A673 (cell line): ENCODE data around the gene PRG3. TPM values are rescaled to one million over a fixed set of nuclear protein-coding genes. Genes with fewer than 3 reads are reported as not detected.

ENCODE experiments used
- BruUV-seq: library from RNA; stranded (reverse); fragments of 400-500 nt; replicated peaks from 2 replicates; lab custom pipeline; 2021; lab: Mats Ljungman, UMichigan
- CTCF ChIA-PET: fragments of 300-600 bp; sonication (Branson Sonifier 250); formaldehyde crosslinking; loops from one replicate; lab custom pipeline; 2022; ENCODE audit warnings: antibody characterized with exemption; lab: Charles Lee
- POLR2A ChIA-PET: fragments of 300-600 bp; sonication (Branson Sonifier 250); formaldehyde crosslinking; loops from one replicate; lab custom pipeline; 2022; ENCODE audit warnings: antibody characterized with exemption; ENCODE audit not compliant: low non-redundant PET; lab: Charles Lee
- DNase-seq: peaks from one replicate; pipeline ENCODE4 v3.0.0-alpha.2; 2015; ENCODE audit warnings: low spot score
- H3K27ac ChIP-seq: fragments of 200-600 bp; sonication (generic); 2 replicates; pipeline ENCODE4 v1.5.1; 2016; ENCODE audit warnings: mixed run types, low read depth, mild to moderate bottlenecking, mixed read lengths, antibody characterized with exemption, low read length; ENCODE audit not compliant: poor library complexity, severe bottlenecking
- H3K27me3 ChIP-seq: fragments of 200-600 bp; sonication (generic); replicated peaks from 2 replicates; pipeline ENCODE4 v1.6.1; 2017; ENCODE audit warnings: mixed run types, low read depth, mild to moderate bottlenecking, mixed read lengths, antibody characterized with exemption, low read length; ENCODE audit not compliant: insufficient read depth, poor library complexity
- H3K36me3 ChIP-seq: fragments of 200-600 bp; sonication (generic); 2 replicates; pipeline ENCODE4 v1.6.1; 2016; ENCODE audit warnings: mixed run types, mild to moderate bottlenecking, mixed read lengths, antibody characterized with exemption, low read length; ENCODE audit not compliant: insufficient read depth, poor library complexity, severe bottlenecking
- H3K4me1 ChIP-seq: fragments of 200-600 bp; sonication (generic); 2 replicates; pipeline ENCODE4 v1.6.1; 2017; ENCODE audit warnings: mixed run types, mild to moderate bottlenecking, mixed read lengths, antibody characterized with exemption, low read length; ENCODE audit not compliant: insufficient read depth, poor library complexity, severe bottlenecking
- H3K4me3 ChIP-seq: fragments of 200-600 bp; sonication (generic); 2 replicates; pipeline ENCODE4 v1.5.1; 2016; ENCODE audit warnings: low read depth, mixed run types, mild to moderate bottlenecking, mixed read lengths, low read length; ENCODE audit not compliant: poor library complexity, severe bottlenecking
- H3K9me3 ChIP-seq: fragments of 200-600 bp; sonication (generic); 2 replicates; pipeline ENCODE4 v1.6.1; 2016; ENCODE audit warnings: mixed run types, low read depth, mild to moderate bottlenecking, mixed read lengths, antibody characterized with exemption, low read length; ENCODE audit not compliant: poor library complexity, severe bottlenecking
- CTCF ChIP-seq: fragments of 300-800, 200-600 bp; sonication (generic); conservative IDR thresholded peaks from 2 replicates; pipeline ENCODE4 v1.5.1; 2017; ENCODE audit warnings: low read depth, mild to moderate bottlenecking, antibody characterized with exemption, low read length, moderate library complexity, mixed read lengths
- EZH2 ChIP-seq: fragments of 200-600 bp; sonication (generic); IDR thresholded peaks from 2 replicates; pipeline ENCODE4 v1.6.1; 2017; ENCODE audit warnings: borderline replicate concordance, low read depth, mild to moderate bottlenecking, mixed read lengths, antibody characterized with exemption, low read length; ENCODE audit not compliant: poor library complexity, severe bottlenecking
- intact Hi-C: fragments of 100-400 bp; cut with micrococcal nuclease; formaldehyde crosslinking; loops from one replicate; pipeline ENCODE4 v1.10.0; 2022; ENCODE audit not compliant: unreplicated experiment
- total RNA-seq: library from RNA; stranded (reverse); gene quantifications from 2 replicates; pipeline ENCODE4 v1.2.3, GENCODE V29; 2021

Gene PRG3
- total RNA-seq, 1 experiment from 2014 or later: not detected

- H3K27ac ChIP-seq: no peak overlapping the region
- TF ChIP-seq CTCF: no peak
- no peak for TF ChIP-seq EZH2
- ChIA-PET POLR2A (no interaction called here), CTCF (no interaction called here)
- no peaks in the 10 kb centered on the region for H3K27me3 ChIP-seq
- no peaks in the 10 kb centered on the region for H3K9me3 ChIP-seq
- peaks cover 35% of the 10 kb centered on the region for H3K36me3 ChIP-seq
- no peak for DNase-seq
- H3K4me3 ChIP-seq: no peak overlapping the region
- H3K4me1 ChIP-seq: no peaks in the 10 kb centered on the region
- intact Hi-C loops: no loop called here
- no TSS peak for BruUV-seq
Measured at GRCh38 chr11:57416436-57416835, 35.5 kb upstream of the PRG3 start.

DNA sequence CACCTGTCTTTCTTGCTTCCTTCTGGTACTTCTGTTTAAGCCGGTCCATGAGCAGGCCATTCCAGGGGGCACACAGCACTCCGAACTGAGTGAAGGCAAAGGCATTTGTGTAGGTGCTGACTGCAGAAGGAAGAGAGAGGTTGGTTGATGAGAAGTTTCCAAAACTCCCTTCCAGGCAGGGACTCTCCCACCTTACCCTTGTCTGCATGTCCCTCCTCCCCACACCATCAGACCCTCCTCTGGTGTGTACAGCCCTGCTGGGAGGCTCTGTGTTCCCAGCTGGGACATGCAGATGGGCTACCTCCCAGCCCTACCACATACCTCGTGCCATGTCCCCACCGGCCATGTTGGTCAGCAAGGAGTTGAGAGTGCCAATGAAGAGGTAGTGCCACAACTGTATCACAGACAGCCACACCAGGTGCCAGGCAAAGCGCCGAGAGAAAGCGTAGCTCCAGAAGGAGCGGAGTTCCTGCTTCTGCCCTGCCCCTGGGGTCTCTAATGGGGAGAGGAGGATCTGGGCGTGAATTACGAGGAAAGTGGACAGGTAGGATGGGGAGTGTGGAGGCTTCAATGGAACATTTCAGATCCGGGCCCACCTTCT, 33.8 kb upstream of the PRG3 start:
- Histone ChIP-seq H3K4me3 (no peak overlapping the region), H3K4me1 (no peaks in the 10 kb centered on the region), H3K27ac (no peak overlapping the region), H3K36me3 (peaks cover 48% of the 10 kb centered on the region), H3K9me3 (no peaks in the 10 kb centered on the region), H3K27me3 (no peaks in the 10 kb centered on the region)
- no TSS peak for BruUV-seq
- ChIA-PET POLR2A (no interaction called here), CTCF (no interaction called here)
- TF ChIP-seq CTCF (no peak), EZH2 (no peak)
- intact Hi-C loops: no loop called here
- no peak for DNase-seq

DNA sequence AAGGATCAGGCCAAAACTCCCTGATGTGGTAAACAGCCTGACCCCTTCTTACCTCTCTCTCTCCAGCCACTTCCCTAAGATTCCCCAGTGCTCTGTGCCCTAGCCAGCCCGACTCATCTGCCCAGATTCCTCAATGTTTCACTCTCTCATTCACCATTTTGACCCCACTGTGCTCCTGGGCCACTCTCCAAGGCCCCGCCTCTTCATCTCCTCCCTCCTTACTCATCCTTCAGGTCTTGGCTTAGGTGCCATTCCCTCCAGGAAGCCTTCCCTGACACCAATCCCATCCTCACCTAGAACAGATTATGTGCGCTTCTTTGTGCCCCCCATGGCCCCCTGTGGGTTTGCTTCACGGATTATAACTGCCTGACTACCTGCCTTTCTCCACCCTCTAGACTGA, 32.7 kb upstream of the PRG3 start:
- H3K36me3 ChIP-seq: peaks cover 50% of the 10 kb centered on the region
- no TSS peak for BruUV-seq

More for the DNA sequence above, 32.7 kb upstream of the PRG3 start:
- intact Hi-C loops: no loop called here
- no peak overlapping the region for H3K27ac ChIP-seq
- H3K27me3 ChIP-seq: no peaks in the 10 kb centered on the region
- H3K4me3 ChIP-seq: no peak overlapping the region
- CTCF ChIA-PET: no interaction called here
- H3K9me3 ChIP-seq: no peaks in the 10 kb centered on the region
- no peaks in the 10 kb centered on the region for H3K4me1 ChIP-seq
- TF ChIP-seq EZH2 (no peak), CTCF (no peak)
- POLR2A ChIA-PET: no interaction called here
- no peak for DNase-seq
